AG10803 (cell line): ENCODE results near the gene EP400.

ENCODE experiments used
- DNase-seq: peaks from one replicate; pipeline ENCODE4 v3.0.0; 2010; ENCODE audit warnings: low read depth
- H3K4me3 ChIP-seq: 2 replicates; pipeline ENCODE4 v1.5.1; 2011; ENCODE audit warnings: mild to moderate bottlenecking, low read length, control low read depth
- TF ChIP-seq, protein P1 (sequence below): conservative IDR thresholded peaks from 2 replicates; pipeline ENCODE4 v1.5.1; 2011; ENCODE audit warnings: mild to moderate bottlenecking, low read length, control low read depth, inconsistent platforms

Gene EP400, protein sequence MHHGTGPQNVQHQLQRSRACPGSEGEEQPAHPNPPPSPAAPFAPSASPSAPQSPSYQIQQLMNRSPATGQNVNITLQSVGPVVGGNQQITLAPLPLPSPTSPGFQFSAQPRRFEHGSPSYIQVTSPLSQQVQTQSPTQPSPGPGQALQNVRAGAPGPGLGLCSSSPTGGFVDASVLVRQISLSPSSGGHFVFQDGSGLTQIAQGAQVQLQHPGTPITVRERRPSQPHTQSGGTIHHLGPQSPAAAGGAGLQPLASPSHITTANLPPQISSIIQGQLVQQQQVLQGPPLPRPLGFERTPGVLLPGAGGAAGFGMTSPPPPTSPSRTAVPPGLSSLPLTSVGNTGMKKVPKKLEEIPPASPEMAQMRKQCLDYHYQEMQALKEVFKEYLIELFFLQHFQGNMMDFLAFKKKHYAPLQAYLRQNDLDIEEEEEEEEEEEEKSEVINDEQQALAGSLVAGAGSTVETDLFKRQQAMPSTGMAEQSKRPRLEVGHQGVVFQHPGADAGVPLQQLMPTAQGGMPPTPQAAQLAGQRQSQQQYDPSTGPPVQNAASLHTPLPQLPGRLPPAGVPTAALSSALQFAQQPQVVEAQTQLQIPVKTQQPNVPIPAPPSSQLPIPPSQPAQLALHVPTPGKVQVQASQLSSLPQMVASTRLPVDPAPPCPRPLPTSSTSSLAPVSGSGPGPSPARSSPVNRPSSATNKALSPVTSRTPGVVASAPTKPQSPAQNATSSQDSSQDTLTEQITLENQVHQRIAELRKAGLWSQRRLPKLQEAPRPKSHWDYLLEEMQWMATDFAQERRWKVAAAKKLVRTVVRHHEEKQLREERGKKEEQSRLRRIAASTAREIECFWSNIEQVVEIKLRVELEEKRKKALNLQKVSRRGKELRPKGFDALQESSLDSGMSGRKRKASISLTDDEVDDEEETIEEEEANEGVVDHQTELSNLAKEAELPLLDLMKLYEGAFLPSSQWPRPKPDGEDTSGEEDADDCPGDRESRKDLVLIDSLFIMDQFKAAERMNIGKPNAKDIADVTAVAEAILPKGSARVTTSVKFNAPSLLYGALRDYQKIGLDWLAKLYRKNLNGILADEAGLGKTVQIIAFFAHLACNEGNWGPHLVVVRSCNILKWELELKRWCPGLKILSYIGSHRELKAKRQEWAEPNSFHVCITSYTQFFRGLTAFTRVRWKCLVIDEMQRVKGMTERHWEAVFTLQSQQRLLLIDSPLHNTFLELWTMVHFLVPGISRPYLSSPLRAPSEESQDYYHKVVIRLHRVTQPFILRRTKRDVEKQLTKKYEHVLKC (N-terminal part only)

DNA sequence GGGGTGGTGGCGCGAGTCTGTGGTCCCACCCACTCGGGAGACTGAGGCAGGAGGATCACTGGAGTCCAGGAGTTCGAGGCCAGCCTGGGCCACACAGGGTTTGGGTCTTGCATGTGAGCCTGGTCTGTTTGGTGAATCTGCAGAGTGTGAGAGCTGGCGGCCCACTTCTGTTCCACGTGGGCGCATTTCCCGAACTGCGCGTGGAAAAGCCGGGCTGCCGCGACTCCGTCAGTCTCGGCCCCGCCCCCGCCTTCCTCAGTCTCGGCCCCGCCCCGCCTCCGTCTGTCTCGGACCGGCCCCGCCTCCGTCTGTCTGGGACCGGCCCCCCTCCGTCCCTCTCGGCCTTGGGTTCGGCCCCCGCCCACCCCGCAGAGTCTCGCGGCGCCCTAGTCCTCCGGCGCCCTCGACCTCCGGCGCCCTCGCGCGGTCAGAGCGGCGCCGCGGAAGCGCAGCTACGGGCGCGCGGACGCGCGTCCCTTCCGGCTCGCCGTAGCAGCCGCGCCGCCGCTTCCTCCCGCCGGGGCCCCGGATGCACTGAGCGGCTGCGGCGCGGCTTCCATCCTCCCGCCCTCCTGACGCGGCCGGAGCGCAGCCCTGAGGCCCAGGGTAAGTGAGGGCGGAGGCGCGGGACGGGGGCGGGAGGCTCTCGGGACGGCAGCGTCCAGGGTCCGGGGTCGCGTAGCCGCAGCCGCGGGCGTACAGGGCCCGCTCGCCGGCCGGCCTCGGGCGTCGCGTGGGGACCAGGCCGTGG lies at the start of gene EP400:
Gene EP400 (plus strand): TSS at position 512 of the 751 bp plus-strand sequence. CDS start 10,678 bp downstream, outside the sequence.
- TF ChIP-seq, protein P1, sequence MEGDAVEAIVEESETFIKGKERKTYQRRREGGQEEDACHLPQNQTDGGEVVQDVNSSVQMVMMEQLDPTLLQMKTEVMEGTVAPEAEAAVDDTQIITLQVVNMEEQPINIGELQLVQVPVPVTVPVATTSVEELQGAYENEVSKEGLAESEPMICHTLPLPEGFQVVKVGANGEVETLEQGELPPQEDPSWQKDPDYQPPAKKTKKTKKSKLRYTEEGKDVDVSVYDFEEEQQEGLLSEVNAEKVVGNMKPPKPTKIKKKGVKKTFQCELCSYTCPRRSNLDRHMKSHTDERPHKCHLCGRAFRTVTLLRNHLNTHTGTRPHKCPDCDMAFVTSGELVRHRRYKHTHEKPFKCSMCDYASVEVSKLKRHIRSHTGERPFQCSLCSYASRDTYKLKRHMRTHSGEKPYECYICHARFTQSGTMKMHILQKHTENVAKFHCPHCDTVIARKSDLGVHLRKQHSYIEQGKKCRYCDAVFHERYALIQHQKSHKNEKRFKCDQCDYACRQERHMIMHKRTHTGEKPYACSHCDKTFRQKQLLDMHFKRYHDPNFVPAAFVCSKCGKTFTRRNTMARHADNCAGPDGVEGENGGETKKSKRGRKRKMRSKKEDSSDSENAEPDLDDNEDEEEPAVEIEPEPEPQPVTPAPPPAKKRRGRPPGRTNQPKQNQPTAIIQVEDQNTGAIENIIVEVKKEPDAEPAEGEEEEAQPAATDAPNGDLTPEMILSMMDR, result no peak
- peak within 1 kb of the TSS; percentile 80 for H3K4me3 ChIP-seq
- peak; percentile 92 for DNase-seq

DNA sequence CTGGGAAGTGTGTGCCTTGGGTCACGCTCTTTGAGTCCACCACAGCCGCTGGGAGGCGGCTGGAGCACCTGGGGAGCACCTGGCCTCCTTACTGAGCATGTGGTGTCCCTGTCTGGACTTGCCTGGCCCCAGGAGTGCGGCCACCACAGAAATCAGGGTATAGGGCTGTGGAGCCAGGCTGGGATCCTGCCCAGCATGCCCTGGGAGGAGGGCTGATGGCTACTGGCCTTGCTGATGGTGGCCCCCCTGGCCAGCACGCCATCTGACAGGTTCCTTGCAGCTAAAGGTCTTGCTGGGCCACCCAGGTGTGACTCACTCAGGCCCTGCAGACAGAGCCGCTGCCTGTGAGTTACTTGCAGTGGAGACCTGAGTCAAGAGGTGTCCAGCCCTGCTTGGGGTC lies 49.3 kb upstream of the EP400 start:
- H3K4me3 ChIP-seq, result no peak overlapping the region
- TF ChIP-seq, protein P1, result no peak
- no peak for DNase-seq

DNA sequence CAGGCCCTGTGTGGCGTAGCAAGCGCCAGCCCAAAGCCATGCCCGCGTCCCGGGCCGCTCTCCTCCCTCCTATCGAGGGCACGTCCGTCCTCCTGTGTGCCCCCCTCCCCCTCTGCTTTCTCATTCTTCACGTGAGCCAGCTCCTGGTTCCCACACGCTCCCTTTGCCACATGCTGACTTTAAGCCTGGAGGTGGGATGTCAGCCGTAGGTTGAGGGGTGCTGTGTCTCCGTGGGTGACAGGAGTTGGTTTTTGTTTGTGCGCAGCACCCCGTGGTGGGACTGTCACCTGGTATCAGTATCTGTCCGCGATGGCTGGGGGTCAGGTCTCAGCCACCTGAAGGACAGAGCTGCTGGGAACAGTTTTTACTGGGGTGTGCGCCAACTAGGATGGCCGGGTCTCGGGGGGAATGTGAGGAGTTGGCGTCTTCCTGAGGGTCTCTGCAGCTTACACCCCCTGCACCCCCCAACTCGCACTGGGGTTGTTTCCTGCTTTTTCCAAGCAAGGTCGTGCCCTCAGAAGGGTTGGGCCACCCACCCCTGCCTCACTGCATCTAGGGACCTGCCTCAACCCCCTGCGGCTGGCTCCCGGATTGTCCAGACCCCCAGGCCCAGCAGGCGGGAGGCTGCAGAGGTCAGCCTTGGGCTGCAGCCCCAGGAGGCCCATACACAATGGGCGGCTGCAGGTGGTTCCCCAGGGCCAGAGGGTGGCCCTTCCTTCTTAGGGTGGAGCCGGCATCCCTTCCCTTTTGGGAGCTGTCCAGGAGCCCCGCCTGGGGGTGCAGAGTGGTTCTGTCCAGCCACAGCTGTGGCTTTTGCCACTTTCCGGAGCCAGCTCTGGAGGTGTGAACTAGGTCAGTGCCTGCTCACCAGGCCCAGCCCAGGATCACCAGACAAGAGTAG lies 48.1 kb upstream of the EP400 start:
- no peak for DNase-seq
- H3K4me3 ChIP-seq, result no peak overlapping the region
- TF ChIP-seq, protein P1, result no peak

DNA sequence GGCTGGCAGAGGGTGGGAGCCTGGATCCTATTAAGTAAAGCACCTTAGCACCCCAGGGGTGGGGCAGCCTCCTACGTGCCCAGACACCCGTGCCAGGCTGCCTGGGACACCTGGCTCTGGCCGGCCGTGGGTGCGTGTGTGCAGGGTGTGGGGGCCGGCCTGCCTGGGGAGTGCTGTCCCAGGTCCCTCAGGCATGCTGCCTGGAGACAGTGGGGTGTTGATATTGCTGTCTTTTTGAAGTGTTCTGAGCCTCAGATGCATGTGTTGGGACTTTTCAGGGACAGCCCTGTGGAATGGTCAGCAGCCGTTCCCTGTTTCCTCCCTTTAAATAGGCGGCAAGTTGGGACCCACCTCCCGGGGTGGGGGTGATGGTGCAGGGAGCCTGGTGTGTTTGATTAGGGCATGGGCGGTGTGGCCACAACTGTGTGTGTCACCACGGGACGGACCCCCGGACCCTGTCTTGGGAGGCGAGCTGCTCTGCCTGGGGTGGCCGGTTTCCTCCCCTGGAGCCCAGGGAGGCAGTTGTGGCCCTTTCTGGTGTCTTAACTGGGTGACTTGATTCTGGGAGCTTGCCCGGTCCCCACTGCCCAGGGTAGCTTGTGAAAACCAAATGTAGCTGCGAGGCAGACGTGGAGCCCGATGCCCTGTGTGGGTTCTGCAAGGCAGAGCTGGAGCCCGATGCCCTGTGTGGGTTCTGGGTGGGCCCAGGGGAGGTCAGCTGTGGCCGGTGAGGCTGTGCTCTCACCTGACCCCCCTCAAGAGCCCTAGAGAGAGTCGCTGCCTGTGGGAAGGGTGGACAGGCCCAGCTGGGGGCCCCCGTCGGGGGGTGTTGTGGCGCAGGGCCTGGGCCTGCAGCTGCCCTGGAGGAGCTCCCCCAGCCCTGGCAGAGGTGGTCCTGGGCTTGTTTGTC lies 47.2 kb upstream of the EP400 start:
- no peak for DNase-seq
- no peak overlapping the region for H3K4me3 ChIP-seq
- TF ChIP-seq, protein P1, result no peak

DNA sequence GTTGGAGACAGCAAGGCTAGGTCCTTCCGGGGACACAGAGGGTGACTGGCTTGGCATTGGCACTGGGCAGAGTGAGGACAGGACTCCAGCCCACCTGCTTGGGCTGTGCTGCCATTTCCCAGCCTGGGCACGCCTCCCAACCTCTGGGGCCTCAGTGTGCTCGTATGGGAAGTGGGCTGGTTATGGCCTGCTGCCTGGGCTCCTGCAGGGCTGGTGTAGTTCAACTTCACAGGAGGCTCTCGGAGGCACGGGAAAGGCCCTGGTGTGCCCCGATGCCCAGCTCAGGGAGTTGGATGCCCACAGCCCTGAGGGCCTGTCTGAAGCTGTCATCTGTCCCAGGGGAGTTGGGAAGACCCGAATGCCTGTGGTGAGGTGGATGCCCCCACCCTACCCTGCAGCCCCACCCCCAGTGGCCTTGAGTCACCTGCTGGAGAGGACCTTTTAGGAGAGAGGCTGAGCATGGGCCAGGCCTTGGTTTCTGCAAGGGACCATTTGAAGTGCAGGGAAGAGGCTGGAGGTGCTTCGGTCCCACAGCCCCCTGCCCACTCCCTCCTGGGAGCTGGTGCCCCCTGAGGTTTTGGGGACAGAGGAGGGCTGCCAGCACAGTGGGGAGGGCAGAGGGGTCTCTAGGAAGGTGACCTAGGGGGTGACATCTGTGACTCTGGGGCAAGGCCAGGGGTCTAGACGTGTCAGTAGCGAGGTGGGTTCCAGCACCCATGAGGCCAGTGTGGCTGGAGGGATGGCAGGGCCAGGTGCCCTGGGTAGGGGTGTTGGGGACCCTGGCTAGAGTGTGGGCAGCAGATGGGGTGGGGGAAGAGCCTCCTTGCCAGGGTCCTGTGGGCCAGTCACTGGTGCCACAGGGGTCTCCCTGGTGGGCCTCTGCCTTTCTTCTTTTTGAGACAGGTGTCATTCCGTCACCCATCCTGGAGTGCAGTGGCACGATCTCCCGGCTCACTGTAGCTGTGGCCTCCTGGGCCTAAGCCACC lies 46.2 kb upstream of the EP400 start:
- TF ChIP-seq, protein P1, result no peak
- DNase-seq, result no peak
- no peak overlapping the region for H3K4me3 ChIP-seq
